ENCODE results near the gene CHFR.
"Not testable (repeated sequence)": the region's sequence is repeated elsewhere in the genome, so short reads cannot be mapped to it uniquely, and the experiment has no call there.

CHFR gene

DNA sequence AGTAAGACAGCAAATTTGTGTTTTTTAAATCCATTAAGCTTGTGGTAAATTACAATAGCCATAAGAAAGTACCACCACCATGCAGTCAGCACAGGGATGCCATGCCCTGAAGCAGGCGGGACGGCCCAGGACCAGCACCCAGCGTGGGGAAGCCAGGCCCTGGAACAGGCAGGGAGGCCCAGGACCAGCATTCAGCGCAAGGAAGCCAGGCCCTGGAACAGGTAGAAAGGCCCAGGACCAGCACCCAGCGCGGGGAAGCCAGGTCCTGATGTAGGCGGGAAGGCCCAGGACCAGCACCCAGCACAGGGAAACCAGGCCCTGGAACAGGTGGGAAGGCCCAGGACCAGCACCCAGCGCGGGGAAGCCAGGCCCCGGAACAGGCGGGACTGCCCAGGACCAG lies 13.2 kb downstream of the CHFR start:
- DNase-seq, result no peak

DNA sequence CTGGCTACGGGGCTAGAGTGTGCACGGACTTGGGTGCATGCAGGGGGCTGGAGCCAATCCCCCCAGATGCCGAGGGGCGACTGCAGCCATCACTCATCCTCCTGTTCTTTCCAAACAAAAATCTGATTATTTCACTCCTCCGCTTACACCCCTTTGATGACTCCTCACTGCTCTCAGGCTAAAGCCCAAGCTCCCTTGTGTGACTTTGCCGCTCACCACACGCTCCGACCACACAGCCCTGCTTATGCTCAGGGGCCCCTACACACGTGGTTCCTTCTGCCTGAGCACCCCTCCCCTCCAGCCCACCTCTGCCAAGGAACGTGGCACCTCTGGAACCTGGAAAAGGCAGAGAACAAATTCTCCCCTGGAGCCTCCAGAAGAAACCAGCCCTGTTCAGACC lies 13.7 kb downstream of the CHFR start:
- no peak for DNase-seq

DNA sequence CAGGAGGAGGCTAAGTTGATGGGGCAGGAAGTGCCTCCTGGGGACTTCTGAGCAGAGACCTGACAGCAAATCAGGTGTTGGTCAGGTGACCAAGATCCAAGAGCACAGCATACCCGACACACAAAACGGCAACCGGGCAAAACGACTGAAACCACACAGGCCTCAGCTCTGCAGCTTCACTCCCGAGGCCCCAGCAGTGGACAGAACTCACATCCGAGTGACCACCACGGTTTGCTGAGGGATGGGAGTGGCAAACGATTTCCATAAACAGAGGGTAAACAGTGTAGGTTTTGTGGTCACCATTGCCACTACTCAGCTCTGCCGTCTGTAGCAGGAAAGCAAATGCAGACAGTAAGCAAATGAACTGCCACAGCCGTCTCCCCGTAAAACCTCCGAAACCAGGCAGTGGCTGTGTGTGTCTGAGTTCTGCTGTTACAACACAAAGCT lies 14.4 kb downstream of the CHFR start:
- DNase-seq, result no peak

GRCh38 chr12:132872073-132872855 lies 15.1 kb downstream of the CHFR start:
- no peak for DNase-seq

- no peak for DNase-seq
These were observed 17.9 kb downstream of the CHFR start for GRCh38 chr12:132869551-132869950.

DNA sequence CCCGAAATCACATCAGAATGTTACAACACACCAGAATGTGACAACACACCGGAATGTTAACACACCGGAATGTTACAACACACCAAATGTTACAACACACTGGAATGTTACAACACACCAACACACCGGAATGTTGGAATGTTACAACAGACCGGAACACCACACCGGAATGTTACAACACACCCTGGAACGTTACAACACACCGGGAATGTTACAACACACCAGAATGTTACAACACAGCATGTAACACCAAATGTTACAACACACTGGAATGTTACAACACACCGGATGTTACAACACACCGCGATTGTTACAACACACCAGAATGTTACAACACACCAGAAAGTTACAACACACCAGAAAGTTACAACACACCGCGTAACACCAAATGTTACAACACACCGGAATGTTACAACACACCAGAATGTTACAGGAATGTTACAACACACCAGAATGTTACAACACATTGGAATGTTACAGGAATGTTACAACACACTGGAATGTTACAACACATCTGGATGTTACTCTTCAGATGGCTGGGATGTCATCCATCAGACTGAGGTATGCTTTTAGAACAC lies 21.1 kb downstream of the CHFR start:
- DNase-seq, result no peak

DNA sequence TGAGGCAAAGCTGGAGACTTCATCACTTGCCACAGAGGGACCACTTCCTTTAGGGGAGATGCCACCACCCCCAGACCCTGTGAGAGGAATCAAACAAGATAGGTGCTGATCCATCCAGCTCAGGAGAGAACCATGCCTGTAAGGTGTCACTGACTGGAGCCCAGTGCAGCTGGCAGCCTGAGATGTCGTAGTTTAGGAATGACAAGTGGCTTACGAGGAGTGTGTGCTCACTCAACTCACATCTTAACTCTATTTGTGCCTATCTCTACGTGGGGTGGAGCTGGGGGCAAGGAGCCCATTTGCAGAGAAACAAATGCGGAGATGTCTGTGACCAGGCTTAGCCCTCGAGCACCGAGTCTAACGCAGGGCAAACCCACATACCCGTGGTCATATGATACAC lies 25.8 kb downstream of the CHFR start:
- no peak for DNase-seq

GRCh38 chr12:132858718-132859266 lies 28.6 kb downstream of the CHFR start:
- no peak for DNase-seq

- DNase-seq, result not testable (repeated sequence)
These were observed 30.4 kb downstream of the CHFR start for GRCh38 chr12:132857019-132857418.

- no peak for DNase-seq
These were observed 30.8 kb downstream of the CHFR start for GRCh38 chr12:132856581-132856980.

- not testable (repeated sequence) for DNase-seq
These were observed 32.2 kb downstream of the CHFR start for GRCh38 chr12:132855211-132855610.

DNA sequence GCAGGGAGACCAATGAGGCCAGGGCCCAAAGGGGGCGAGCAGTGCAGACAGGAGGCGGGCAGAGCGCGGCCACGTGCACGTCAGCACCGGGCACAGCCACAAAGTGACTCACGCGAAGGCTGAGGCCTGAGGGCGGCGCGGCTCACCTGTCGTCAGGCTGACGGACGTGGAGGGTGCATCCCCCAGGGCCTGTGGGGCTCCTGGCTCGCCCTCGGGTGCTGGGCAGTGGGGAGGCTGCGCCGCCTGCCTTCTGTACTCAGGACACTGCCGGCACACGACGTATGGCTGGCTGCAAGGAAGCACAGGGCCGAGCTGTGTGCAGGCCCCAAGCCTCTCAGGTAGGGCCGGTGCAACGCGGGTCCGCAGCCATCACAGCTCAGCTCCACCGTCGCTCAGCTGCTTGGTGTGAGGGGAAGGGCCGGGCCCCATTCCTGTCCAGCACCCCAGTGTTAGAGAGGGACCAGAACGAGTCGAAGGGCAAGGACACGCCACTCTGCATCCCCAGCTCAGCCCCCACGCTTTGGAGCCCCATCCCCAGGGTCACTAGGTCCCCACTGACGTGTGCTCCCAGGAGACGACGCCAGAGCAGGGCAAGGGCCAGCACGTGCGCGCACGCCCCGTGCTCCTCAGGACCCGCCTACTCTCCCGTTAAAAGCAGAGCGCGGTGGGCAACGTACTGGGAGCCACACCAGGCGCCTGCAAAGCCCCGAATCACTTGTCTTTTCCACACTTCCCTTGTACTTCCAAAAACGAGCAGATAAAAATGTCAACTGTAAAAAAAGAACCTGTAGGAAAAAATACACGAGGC lies 33.9 kb downstream of the CHFR start:
- no peak for DNase-seq

GRCh38 chr12:132852496-132852895 lies 34.9 kb downstream of the CHFR start:
- DNase-seq, result no peak

GRCh38 chr12:132851465-132851864 lies 35.9 kb downstream of the CHFR start:
- no peak for DNase-seq

GRCh38 chr12:132850291-132850690 lies 37.1 kb downstream of the CHFR start:
- DNase-seq, result no peak

- DNase-seq, result no peak
These were observed 38.9 kb downstream of the CHFR start for GRCh38 chr12:132848521-132848920.

DNA sequence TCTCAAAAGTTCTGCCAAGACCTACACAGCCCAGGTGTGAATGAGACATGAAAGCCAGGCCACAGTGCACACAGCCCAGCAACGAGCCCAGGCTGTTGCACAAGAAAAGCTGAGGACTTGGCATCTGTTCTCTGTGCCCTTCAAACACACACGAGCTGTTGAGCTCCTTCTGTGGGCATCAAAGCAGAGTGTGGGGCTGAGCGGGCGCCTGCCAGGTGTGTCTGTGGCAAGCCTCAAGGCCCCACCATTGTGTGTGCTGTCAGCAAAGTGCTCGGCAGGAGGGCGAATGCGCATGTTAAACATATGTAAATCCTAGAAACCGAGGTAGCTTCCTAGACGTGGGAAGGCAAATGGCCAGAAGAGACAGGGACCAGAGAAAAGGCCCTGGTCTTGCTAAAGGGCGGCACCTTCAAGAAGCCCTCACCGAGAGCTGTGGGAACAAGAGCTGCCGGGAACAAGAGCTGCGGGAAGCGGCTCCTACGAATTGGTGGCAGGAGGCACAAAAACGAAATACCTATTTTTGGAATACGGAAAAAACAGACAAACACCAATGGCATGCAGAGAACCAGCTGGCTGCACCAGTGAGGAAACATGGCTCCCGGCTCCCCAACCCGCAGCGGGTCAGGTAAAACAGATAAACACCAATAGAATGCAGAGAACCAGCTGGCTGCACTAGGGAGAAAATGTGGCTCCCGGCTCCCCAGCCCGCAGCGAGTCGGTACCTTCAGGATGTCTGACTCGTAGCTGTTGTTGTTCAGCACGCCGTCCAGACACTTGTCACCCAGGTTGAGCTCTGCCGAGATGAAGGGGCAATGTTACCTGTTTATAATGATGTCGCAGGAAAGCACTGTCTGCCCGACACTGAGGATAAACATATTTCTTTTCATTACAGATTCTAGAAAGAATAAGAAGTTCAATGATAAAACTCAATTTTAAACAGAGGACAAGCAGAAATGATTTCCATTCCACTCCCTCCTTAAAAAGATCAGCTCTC lies 39.7 kb downstream of the CHFR start:
- no peak for DNase-seq

DNA sequence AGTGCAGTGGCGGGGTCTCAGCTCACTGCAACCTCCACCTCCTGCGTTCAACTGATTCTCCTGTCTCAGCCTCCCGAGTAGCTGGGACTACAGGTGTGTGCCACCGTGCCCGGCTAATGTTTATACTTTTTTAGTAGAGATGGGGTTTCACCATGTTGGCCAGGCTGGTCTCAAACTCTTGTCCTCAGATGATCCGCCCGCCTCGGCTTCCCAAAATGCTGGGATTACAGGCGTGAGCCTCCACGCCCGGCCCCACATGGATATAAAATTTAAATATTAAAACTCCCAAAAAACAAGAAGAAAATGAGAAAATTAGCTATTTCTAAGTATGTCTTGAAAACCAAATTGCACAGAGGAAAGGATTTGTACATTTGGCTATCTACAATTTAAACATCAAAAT lies 42.7 kb downstream of the CHFR start:
- DNase-seq, result not testable (repeated sequence)

GRCh38 chr12:132842449-132843045 lies 44.9 kb downstream of the CHFR start:
- no peak for DNase-seq

DNA sequence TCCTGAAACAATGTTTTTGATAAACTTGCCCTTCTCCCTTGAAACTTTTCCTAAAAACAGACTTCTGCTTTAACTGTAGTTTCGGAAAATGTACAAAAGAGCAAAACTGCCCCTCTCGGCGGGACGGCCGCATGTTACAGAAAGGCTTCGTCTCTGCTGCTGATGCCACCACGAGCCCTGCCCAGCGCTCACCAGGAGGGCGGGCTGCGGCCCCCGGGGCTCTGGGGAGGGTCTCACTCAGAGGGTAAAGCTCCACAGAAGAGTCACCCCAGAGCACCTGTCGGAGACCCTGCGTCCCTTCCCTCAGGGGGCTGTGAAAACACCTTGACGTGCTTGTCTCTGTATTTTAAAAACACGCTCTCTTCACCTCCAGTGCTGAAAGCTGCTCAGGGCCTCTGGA lies 46.3 kb downstream of the CHFR start:
- DNase-seq, result no peak

DNA sequence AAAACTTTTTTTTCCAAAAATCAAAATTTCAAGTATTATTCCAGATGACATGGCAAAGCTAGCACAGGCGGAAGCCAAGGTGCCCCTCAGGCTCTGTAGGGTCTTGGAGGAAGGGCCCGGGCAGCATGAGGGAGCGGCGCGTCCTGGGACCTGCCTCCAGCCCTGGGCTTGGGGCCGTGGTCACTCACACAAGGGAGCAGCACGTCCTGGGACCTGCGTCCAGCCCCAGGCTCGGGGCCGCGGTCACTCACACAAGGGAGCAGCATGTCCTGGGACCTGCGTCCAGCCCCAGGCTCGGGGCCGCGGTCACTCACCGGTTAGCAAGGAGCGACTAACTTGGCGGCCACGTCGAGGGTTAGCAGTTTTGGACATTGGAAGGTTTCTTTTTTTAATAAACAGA lies 46.9 kb downstream of the CHFR start:
- DNase-seq, result no peak
